GM10847 (cell line): ENCODE measurements around the gene RNF157.

Experiments
- POLR2A ChIP-seq: IDR thresholded peaks from 2 replicates; pipeline ENCODE4 v1.6.1; 2011; ENCODE audit not compliant: insufficient read length; ENCODE audit errors: extremely low read depth

The RNF157 gene

DNA sequence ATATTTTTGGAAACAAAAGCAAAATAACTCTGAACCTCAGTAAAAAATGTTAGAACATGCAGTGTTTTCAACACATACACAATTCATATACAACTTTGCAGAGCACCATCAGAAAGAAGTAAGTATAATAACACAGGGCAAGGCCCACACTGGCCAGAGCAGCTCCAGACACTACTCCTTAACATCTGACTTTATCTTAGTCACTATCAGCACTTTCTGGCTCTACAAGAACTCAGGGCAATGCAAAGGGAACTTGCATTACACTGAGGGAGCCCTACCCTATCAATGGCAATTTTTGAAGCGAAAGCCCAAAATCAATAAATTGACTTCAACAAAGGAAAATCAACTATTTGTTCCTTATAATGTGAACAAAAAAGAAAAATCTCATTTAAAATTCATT is 16.5 kb downstream of the RNF157 start:
- TF ChIP-seq POLR2A, result no peak

DNA sequence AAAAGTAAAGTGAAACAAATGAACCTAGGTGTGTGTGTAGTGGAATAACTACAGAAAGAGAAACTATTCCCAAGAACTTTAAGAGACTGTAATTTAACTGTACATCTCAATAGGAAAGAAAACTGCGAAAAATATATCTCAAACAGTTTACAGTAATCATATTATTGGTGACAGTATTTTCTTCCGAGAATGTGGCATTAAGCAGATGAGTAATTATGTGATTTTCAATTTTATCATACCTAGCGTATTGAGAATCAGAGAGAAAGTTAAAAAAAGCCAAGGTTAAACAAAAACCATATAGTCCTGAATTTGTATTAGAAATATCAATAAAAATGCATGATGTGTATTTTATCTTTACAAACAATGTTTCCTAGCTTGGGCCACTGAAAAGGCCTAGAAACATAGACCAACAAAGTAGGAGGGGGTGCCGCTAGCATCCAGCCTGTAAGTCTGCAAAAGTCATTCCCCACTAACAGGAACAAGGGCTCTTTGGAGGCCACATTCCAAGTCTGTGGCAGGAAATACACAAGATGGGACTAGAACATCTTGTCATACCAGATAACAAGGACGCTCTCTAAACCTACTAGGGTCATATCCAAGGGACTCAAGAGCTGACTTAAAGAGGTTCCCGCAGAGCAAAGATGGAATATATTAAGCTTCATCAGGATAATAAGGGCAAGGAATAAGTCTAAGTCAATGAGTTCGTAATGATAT is 20.5 kb downstream of the RNF157 start:
- no peak for TF ChIP-seq POLR2A

DNA sequence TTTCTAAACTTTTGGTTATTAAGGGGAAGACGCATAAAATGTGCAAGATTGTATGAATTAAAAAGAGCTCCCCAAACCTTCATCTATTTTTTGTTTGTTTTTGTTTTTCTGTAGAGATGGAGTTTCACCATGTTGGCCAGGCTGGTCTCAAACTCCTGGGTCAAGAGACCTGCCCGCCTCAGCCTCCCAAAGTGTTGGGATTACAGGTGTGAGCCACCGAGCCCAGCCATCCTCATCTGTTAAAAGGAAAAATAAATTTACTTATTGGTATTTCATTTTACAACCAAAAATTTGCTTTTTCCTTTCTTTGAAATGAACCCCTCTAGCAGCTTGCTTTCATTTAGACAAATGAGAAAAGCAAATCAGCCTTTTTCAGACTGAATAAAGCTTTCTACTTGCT is 23.2 kb downstream of the RNF157 start:
- no peak for TF ChIP-seq POLR2A

DNA sequence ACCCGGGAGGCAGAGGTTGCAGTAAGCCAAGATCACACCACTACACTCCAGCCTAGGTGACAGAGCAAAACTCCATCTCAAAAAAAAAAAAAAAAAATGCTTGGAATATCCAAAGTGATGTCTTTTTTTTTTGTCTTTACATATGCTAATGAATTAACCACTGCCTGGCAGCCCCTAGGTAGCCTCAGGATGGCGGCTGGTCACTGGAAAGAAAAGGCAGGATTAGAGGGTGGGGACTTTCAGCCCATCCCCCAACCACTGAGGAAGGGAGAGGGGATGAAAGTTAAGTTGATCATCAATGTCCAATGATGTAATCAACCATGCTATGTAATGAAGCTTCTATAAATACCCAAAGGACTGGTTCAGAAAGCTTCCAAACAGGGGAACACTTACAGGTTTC is 26.8 kb downstream of the RNF157 start:
- TF ChIP-seq POLR2A, result no peak

DNA sequence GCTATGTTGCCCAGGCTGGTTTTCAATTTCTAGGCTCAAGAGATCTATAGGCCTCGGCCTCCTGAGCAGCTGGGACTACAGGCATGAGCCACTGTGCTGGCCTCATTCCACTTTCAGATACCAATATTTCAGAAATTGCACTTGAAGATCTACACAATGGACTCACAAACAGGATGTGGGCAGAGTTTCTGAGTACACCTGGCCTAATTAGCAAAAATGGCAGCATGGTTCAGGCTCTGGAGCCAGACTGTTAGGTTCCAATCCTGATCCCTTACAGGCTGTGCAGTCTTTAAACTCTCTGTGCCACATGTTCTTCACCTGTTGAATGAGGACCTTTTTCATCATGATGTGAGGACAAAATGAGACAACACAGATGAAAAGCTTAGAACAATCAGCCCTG is 32.2 kb downstream of the RNF157 start:
- TF ChIP-seq POLR2A, result no peak

DNA sequence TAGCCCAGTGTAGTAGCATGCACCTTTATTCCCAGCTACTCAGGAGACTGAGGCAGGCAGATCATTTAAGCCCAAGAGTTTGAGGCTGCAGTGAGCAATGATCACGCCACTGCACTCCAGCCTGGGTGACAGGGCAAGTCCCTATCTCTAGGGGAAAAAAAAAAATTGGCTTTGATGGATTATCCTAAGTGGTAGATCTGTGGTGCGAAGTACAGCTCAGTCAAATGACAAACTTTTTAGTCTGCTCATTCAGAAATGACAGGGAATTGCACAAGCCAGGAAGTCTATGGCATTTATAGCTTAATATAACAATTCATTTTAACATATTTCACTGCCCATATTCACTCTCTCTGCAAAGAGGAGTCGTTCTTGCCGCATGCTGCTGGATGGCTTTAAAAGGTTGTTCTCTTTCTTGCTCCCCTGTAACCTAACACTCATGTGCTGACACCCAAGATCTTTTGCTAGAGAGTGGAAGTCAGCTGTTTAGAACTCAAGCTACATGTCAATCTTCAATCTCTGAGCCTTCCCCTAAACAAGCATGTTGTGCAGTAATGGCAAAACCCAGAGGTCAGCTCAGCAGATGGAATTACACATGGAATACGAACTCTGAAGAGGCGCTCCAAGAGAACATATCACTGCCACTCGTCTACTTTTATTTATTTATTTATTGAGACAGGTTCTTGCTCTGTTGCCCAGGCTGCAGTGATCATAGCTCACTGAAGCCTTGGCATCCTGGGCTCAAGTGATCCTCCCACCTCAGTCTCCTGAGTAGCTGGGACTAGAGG is 32.8 kb downstream of the RNF157 start:
- no peak for TF ChIP-seq POLR2A

DNA sequence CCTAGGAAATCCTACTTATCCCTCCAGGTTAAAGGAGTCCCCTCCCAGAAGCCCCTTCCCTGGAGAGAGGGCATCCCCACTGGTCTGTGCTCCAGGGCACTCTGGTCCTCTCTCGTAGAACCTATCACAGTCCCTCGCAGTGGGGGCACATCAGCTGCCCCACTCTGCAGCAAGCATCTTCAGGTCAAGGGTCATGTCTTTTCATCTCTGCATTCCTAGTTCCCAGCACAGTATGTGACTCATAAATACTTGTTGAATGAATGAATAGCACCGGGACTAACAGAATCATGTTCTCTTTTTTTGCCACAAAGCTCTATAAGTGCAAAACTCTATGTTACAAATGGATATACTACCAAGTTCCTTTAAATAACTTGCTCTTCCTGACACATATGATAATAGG is 36.0 kb downstream of the RNF157 start:
- TF ChIP-seq POLR2A, result no peak

DNA sequence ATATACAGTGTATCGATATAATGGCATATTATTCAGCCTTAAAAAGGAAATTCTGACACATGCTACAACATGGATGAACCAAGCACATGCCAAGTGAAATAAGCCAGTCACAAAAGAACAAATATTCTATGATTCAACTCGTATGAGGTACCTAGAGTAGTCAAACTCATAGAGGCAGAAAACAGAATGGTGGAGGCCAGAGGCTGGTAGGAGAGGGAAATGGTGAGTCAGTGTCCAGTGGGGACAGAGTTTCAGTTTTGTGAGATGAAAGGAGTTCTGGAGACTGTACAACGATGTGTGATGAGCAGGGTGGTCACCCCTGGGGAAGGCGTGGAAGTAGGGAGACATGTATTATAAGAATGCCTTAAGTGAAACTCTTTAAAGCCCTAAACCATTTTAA is 39.9 kb downstream of the RNF157 start:
- TF ChIP-seq POLR2A, result no peak

DNA sequence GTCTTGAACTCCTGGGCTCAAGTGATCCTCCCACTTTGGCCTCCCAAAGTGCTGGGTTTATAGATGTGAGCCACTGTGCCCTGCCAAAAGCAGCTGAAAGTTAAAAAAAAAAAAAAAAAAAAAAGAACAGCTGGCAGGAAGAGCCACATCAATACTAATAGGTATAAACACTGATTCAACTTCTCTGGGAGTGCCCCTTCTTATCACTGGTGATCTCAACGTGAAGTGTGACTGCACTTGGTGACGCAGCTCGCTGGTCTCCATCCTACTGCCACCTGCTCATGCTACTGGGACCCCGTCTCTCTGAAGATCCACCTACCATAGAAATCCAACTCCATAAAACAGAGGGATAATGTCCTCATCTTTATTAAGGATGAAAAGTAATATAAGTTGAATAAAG is 40.8 kb downstream of the RNF157 start:
- TF ChIP-seq POLR2A, result no peak

DNA sequence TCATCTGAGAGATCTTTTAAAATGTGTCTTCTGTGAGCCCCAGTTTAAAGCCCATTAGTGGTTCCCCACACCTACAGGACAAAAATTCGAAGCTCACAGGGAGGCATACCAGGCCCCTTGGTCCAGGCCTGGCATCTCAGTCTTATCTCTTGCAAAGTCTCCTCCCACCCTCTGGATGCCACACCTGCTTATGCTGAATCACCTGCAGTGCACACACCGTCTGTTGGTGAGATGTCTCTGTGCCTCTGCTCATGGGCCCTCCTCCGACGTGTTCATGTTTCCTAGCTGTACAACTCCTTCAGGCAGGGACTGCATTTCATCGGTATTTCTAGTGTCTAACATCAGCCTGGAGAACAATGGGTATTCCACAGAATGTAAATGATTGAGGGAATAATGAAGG is 41.6 kb downstream of the RNF157 start:
- TF ChIP-seq POLR2A, result no peak

DNA sequence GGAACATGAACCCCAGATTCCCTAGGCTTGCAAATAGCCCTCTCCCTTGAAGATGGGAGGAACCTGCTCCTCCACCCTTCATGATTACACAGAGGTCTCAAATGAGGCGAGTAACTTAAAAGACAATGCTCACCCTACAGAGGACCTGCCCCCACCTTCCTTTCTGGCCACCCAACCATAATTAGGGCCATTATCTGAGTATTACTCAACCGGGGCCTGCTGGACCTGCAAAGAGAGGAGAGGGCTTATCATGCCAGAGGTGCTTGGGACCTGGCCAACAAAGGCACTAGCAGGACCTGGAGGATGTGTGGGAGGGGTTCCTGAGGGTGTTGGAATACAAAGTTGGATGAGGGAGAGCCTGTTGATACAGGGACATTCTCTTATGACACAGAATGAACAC is 42.4 kb downstream of the RNF157 start:
- no peak for TF ChIP-seq POLR2A

DNA sequence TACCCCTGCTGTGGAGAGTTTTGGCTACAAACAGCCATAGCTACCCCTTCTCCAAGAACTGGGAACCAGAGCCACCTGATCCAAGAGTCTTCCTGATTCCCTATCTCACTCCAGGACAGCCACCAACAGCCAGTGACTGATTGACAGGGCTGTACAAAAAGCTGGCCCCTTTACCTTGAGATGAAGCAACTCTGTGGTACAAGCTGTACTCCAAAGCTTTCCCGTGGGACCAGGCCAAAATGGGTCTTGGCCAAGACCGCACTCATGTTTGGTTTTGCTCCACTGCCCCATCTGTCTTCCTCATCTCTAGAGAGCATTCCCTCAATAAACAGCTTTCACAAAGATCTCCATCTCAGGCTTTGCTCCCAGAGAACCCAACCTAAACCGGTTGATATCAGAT is 43.6 kb downstream of the RNF157 start:
- no peak for TF ChIP-seq POLR2A

DNA sequence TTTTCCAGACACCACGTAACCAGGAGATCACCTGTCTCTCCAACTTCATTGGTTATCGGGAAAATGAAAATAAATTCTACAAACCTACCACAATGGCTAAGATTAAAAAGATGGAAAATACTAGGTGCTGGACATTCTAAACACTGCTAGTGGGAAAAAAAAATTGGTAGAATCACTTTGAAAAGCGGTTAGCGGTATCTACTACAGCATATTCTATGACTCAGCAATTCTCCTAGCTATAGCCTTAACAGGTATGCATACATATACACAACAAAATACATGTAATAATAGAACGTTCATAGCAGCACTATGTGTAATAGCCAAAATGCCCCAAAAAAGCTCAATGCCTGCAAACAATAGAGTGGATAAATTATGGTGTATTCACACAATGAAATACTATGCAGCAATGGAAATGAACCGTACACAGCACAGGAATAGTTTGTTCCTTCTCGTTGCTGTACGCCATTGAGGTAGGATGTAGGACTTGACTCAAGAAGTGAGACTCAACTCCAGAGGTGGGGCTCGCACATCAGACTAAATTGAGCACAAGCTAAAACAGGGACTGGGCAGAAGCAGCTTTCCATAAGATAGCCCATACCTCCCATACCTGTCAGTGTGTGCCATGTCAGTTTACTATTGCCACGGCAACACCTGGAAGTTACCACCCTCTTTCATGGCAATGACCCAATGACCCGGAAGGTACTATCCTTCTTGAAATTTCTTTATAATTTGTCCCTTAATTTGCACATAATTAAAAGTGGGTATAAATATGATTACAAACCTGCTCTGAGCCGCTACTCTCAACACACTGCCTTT is 44.8 kb downstream of the RNF157 start:
- no peak for TF ChIP-seq POLR2A

DNA sequence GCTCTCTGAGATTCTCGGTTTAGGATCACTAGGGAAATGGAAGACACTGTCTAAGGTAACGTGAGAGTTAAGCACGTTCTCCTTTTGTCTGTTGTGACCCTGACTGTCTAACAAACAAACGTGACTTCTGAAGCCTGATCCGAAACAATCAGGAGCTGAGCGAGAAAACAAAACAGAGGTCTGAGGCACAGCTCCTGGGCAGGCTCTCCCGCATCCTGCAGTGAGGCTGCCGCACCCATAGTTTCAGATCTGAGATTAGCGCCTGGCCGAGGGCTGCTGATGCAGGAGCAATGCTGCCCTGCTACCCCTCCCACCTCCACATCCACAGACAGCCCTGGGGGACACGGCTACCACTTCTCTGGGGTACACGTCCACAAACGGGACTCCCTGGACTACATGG is 46.7 kb downstream of the RNF157 start:
- TF ChIP-seq POLR2A, result no peak

DNA sequence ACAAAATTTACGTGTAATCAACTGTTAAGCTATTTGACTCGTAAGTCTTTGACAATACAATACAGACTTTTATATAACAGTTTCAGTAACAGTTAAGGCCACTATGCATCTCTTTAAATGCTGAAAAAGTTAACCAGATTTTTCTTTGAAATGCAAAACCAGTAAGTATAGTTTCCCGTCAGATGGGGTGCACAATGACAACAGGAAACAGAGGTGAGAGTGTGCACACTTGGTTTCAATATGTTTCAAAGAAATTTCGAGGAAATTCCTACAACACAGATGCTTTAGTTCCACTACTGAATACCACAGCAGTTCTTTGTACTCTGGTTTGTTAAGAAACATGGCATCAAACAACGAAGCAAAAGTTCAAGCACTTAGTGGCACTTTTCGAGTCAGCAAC is 48.4 kb downstream of the RNF157 start:
- TF ChIP-seq POLR2A, result no peak

DNA sequence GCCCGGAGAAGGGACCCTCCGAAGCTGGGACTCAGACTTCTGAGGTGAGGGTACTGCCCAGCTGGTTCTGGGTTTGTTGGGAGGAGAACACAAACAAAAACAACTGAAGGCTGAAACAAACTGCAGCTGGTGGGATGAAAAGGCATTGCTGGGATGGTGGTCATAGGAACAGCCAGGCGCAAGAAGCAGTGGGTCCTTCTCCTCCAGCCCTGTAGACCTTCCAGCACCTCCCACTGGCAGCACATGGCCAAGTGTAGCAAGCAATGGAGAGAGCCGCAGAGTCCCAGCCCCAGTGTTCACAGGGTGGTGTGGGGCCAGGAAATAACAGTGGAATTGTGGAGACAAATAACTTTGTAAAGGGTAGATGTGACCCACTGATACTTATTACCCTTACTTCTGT is 50.6 kb downstream of the RNF157 start:
- no peak for TF ChIP-seq POLR2A

DNA sequence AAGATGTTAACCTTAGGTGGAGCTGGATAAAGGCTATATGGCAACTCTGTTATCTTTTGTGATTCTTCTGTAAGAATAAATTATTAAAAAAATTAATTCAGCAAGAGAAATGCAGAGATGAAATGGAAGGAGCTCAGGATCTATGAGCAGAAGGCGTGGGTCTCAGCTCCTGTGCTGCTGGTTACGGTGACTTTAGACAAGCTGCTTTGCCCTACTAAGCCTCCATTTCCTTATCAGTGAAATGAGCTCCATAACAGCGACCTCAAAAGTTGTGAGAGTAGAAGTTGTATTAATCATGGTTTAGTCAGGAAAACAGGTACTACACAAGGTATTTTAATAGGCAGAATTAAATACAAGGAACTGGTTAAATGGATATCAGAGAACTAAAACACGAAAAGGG is 51.0 kb downstream of the RNF157 start:
- TF ChIP-seq POLR2A, result no peak
